K562 (cell line): ENCODE data around the gene ASCC1. TPM values are rescaled to one million over a fixed set of nuclear protein-coding genes. Genes with fewer than 3 reads are reported as not detected.

Experiments used
- ATAC-seq: fragments of 200-7000 bp; cut with Tn5 transposase; 3 replicates; pipeline ENCODE4 v1.9.1; 2020; ENCODE audit warnings: moderate library complexity
- BruUV-seq: library from RNA; stranded (reverse); fragments of 400-500 nt; replicated peaks from 2 replicates; lab custom pipeline; 2021; lab: Mats Ljungman, UMichigan
- CTCF ChIA-PET: fragments of 300-600 bp; formaldehyde crosslinking; extraction: SDS; loops from one replicate; lab custom pipeline; 2021; ENCODE audit warnings: low intra/inter-chr PET ratio; lab: Yijun Ruan, JAX
- POLR2A ChIA-PET: fragments of 300-600, 350-650 bp; sonication (Branson Sonifier 250); formaldehyde crosslinking; extraction: SDS; loops from one replicate; lab custom pipeline; 2021; ENCODE audit warnings: antibody characterized with exemption, inconsistent platforms; lab: Yijun Ruan, JAX
- DNase-seq, 4 experiments: peaks; one replicate each; pipeline versions ENCODE4 v3.0.0 to v3.0.0-alpha.2; 2011 to 2018; ENCODE audit warnings: low spot score in 3 of 4, mixed read lengths in 3 of 4; ENCODE audit errors: extremely low read depth in 1 of 4
- FAIRE-seq: peaks from 2 replicates; lab custom pipeline; 2011; peaks lifted over from hg19 to GRCh38; lab: Jason Lieb, UNC
- H2AFZ ChIP-seq: 2 replicates; pipeline ENCODE4 v1.6.0; 2011; ENCODE audit warnings: low read depth, low read length, control low read depth, inconsistent platforms
- H3K27ac ChIP-seq: fragments of 200-600 bp; 3 replicates; pipeline ENCODE4 v1.8.0; 2011; ENCODE audit warnings: low read depth, mild to moderate bottlenecking, control low read depth, inconsistent platforms, low read length, moderate library complexity, mixed read lengths; ENCODE audit errors: extremely low read depth
- H3K27me3 ChIP-seq, 2 experiments: fragments of 300-600 bp in 1 of 2; 2 replicates in 1 of 2; 3 replicates in 1 of 2; pipeline versions ENCODE4 v1.6.0 to v1.8.0; 2011; ENCODE audit warnings: inconsistent platforms in 2 of 2, low read length in 2 of 2, mild to moderate bottlenecking in 1 of 2, mixed read lengths in 1 of 2, moderate library complexity in 1 of 2; ENCODE audit not compliant: control insufficient read depth in 2 of 2, insufficient read depth in 2 of 2
- H3K36me3 ChIP-seq: fragments of 300-600 bp; 3 replicates; pipeline ENCODE4 v1.8.0; 2011; ENCODE audit warnings: mild to moderate bottlenecking, low read length, inconsistent platforms; ENCODE audit not compliant: control insufficient read depth, insufficient read depth
- H3K4me1 ChIP-seq, 2 experiments: fragments of 200-600 bp in 1 of 2; replicated peaks in 1 of 2; 2 replicates in 1 of 2; 3 replicates in 1 of 2; pipeline versions ENCODE4 v1.5.1 to v1.8.0; 2011; ENCODE audit warnings: inconsistent platforms in 2 of 2, low read length in 2 of 2, mild to moderate bottlenecking in 1 of 2, mixed read lengths in 1 of 2, moderate library complexity in 1 of 2; ENCODE audit not compliant: control insufficient read depth in 2 of 2, insufficient read depth in 2 of 2
- H3K4me2 ChIP-seq: 2 replicates; pipeline ENCODE4 v1.6.1; 2011; ENCODE audit warnings: low read length, control low read depth, inconsistent platforms, mixed read lengths; ENCODE audit not compliant: insufficient read depth
- H3K4me3 ChIP-seq: fragments of 200-600 bp; sonication (generic), shearing (Covaris generic); 2 replicates; pipeline ENCODE4 v1.5.1; 2016; ENCODE audit warnings: control low read depth, inconsistent platforms
- H3K79me2 ChIP-seq: fragments of 200-600 bp; 3 replicates; pipeline ENCODE4 v1.8.0; 2011; ENCODE audit warnings: low read length, inconsistent platforms; ENCODE audit not compliant: control insufficient read depth, insufficient read depth
- H3K9ac ChIP-seq, 2 experiments: 2 replicates each; pipeline versions ENCODE4 v1.6.0 to v1.6.1; 2011; ENCODE audit warnings: low read depth in 2 of 2, low read length in 2 of 2, control low read depth in 1 of 2, inconsistent platforms in 1 of 2, mild to moderate bottlenecking in 1 of 2, mixed read lengths in 1 of 2; ENCODE audit not compliant: insufficient read depth in 1 of 2
- H3K9me1 ChIP-seq: one replicate; pipeline ENCODE4 v1.6.0; 2011; ENCODE audit warnings: inconsistent platforms, mild to moderate bottlenecking, low read length, moderate library complexity; ENCODE audit not compliant: control insufficient read depth, insufficient read depth
- H3K9me3 ChIP-seq: replicated peaks from 2 replicates; pipeline ENCODE4 v1.5.1; 2011; ENCODE audit warnings: low read depth, low read length, inconsistent platforms; ENCODE audit not compliant: control insufficient read depth, insufficient read depth
- H4K20me1 ChIP-seq: replicated peaks from 2 replicates; pipeline ENCODE4 v1.6.1; 2011; ENCODE audit warnings: low read length, inconsistent platforms, mixed read lengths; ENCODE audit not compliant: control insufficient read depth, insufficient read depth
- C11orf30 ChIP-seq: fragments of 450-650 bp; IDR thresholded peaks from 2 replicates; pipeline ENCODE4 v1.6.1; 2016; ENCODE audit warnings: low read depth, mild to moderate bottlenecking
- GTF2E2 ChIP-seq: fragments of 200-800 bp; sonication (Bioruptor generic); IDR thresholded peaks from 2 replicates; pipeline ENCODE4 v1.6.1; 2016; ENCODE audit warnings: missing genetic modification characterization, missing compliant biosample characterization
- HDGF ChIP-seq: fragments of 450-650 bp; IDR thresholded peaks from 2 replicates; pipeline ENCODE4 v1.6.1; 2016
- MAFG ChIP-seq: fragments of 450-650 bp; conservative IDR thresholded peaks from 2 replicates; pipeline ENCODE4 v1.6.1; 2016; ENCODE audit warnings: missing genetic modification characterization, missing compliant biosample characterization
- MCM7 ChIP-seq, 2 experiments: fragments of 450-650 bp; IDR thresholded peaks; 2 replicates each; pipeline ENCODE4 v1.6.1; 2016 to 2018
- RUNX1 ChIP-seq: sonication (generic); IDR thresholded peaks from 2 replicates; pipeline ENCODE4 v1.6.1; 2016; ENCODE audit warnings: antibody characterized with exemption, low read depth
- ZFX ChIP-seq: sonication (generic); formaldehyde crosslinking; IDR thresholded peaks from 2 replicates; pipeline ENCODE4 v1.8.0; 2022; ENCODE audit warnings: mild to moderate bottlenecking, missing genetic modification reagents, moderate library complexity
- ZNF316 ChIP-seq: fragments of 450-650 bp; IDR thresholded peaks from 2 replicates; pipeline ENCODE4 v1.6.1; 2016
- ZNF551 ChIP-seq: fragments of 250-450 bp; sonication (Bioruptor Pico); IDR thresholded peaks from 2 replicates; pipeline ENCODE4 v1.5.0; 2021; ENCODE audit warnings: mild to moderate bottlenecking, moderate library complexity
- ZNF766 ChIP-seq: fragments of 200-800 bp; sonication (Bioruptor generic); conservative IDR thresholded peaks from 2 replicates; pipeline ENCODE4 v1.6.1; 2016; ENCODE audit warnings: missing genetic modification characterization, missing compliant biosample characterization
- WGBS: fragments of 100-300 bp; shearing (Covaris generic); methylation state at CpG from one replicate; pipeline ENCODE4 v1.1.6; 2016; ENCODE audit warnings: low coverage, mixed read lengths; ENCODE audit not compliant: insufficient coverage; ENCODE audit errors: missing lambda C conversion rate; 5-methylcytosine and 5-hydroxymethylcytosine counted together
- in situ Hi-C: fragments of 300-500 bp; cut with MboI; formaldehyde crosslinking; loops from 4 replicates; pipeline ENCODE4 v1.15.0; 2018; ENCODE audit warnings: inconsistent platforms, mixed read lengths
- intact Hi-C: fragments of 100-400 bp; cut with micrococcal nuclease; formaldehyde crosslinking; loops from 2 replicates; pipeline ENCODE4 v1.14.2; 2022
- polyA plus RNA-seq, 8 experiments: library from polyadenylated mRNA; depleted of rRNA in 4 of 8; stranded (reverse) in 5 of 8; unstranded in 3 of 8; fragments of >200 nt; fragmentation: Nextera tagmentation in 2 of 8; fragmentation: Illumina TruSeq in 1 of 8; extraction: Ambion mirVana in 2 of 8; extraction: Trizol in 1 of 8; gene quantifications; 2 replicates each; pipeline versions ENCODE4 v1.2.1 to v1.2.3, GENCODE V29; 2011 to 2014; ENCODE audit warnings: inconsistent platforms in 1 of 8, missing spikeins in 1 of 8
- total RNA-seq, 7 experiments: library from RNA; depleted of rRNA in 6 of 7; stranded (reverse); fragments of >200 nt in 6 of 7; fragmentation: Illumina TruSeq in 2 of 7; extraction: Trizol in 2 of 7; gene quantifications; 2 replicates each; pipeline versions ENCODE4 v1.2.1 to v1.2.3, GENCODE V29; 2011 to 2021; ENCODE audit warnings: low replicate concordance in 1 of 7
- TF ChIP-seq, protein P1 (sequence below): fragments of 250-450 bp; sonication (Bioruptor Pico); IDR thresholded peaks from 2 replicates; pipeline ENCODE4 v1.5.0; 2021
- TF ChIP-seq, protein P2 (sequence below): IDR thresholded peaks from 2 replicates; pipeline ENCODE4 v1.6.1; 2016; ENCODE audit warnings: missing genetic modification characterization, missing compliant biosample characterization
- TF ChIP-seq, protein P3 (sequence below): fragments of 250-450 bp; sonication (Bioruptor Pico); IDR thresholded peaks from 2 replicates; pipeline ENCODE4 v1.5.0; 2022; ENCODE audit warnings: mild to moderate bottlenecking

Gene ASCC1
- total and polyA plus RNA-seq, 9 of the 15 experiments (the other 6 are each of a cell fraction or from before 2014, with no cell fraction given) = 31.7 to 73.3 (median 52.8) TPM

- 0 out of 2 replicates have a peak, but pooled peaks have one; percentile 25 for TF ChIP-seq RUNX1
- no peak for TF ChIP-seq ZNF551 (CRISPR knock-in tag)
- TF ChIP-seq, protein P1, sequence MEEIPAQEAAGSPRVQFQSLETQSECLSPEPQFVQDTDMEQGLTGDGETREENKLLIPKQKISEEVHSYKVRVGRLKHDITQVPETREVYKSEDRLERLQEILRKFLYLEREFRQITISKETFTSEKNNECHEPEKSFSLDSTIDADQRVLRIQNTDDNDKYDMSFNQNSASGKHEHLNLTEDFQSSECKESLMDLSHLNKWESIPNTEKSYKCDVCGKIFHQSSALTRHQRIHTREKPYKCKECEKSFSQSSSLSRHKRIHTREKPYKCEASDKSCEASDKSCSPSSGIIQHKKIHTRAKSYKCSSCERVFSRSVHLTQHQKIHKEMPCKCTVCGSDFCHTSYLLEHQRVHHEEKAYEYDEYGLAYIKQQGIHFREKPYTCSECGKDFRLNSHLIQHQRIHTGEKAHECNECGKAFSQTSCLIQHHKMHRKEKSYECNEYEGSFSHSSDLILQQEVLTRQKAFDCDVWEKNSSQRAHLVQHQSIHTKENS (CRISPR knock-in tag) = no peak
Measured at GRCh38 chr10:72257051-72257892, 41.2 kb upstream of the ASCC1 start (continued).

GRCh38 chr10:72255977-72256729 is 40.1 kb upstream of the ASCC1 start:
- FAIRE-seq (no peak), DNase-seq (no peak), ATAC-seq (no peak)
- no peak overlapping the region for H2AFZ ChIP-seq
- H4K20me1 ChIP-seq = no peaks in the 10 kb centered on the region
- no peak overlapping the region for H3K9ac ChIP-seq
- WGBS = 93% methylated on average over 6 of the region's 6 CpGs
- H3K79me2 ChIP-seq = no peaks in the 10 kb centered on the region
- H3K9me1 ChIP-seq = no peaks in the 10 kb centered on the region
- no peaks in the 10 kb centered on the region for H3K9me3 ChIP-seq
- in situ Hi-C loops (no loop called here), intact Hi-C loops (no loop called here)
- no peak overlapping the region for H3K4me2 ChIP-seq
- H3K36me3 ChIP-seq = no peaks in the 10 kb centered on the region
- BruUV-seq = no TSS peak
- H3K4me3 ChIP-seq = no peak overlapping the region
- H3K4me1 ChIP-seq = peaks cover 32 to 48% of the 10 kb centered on the region in 2 experiments
- H3K27ac ChIP-seq = no peak overlapping the region
- H3K27me3 ChIP-seq = no peaks in the 10 kb centered on the region
- POLR2A ChIA-PET = interaction anchor here (2.5 to 15.0 kb wide), 2 partner anchors 19 to 66 kb away, joined by 16 to 277 read pairs; partner anchors contain the start of gene DDIT4
- CTCF ChIA-PET = interaction anchor here (1.6 kb wide), 1 partner anchor 81 kb away, joined by 7 read pairs; no protein-coding TSS in a partner anchor
- no peak for TF ChIP-seq MCM7 (IDR thresholded peaks at IDR 0.05)
- no peak for TF ChIP-seq ZNF766
- TF ChIP-seq ZFX (CRISPR knock-in tag) = peak; percentile 23; the same call in 1 of the 2 replicates
- 0 out of 2 replicates have a peak, but pooled peaks have one; percentile 20 for TF ChIP-seq HDGF
- peak; percentile 97 for TF ChIP-seq ZNF316
- TF ChIP-seq GTF2E2 (tag) = peak; percentile 28; the same call in 1 of the 2 replicates
- TF ChIP-seq MAFG = peak; percentile 83
- TF ChIP-seq, protein P2, sequence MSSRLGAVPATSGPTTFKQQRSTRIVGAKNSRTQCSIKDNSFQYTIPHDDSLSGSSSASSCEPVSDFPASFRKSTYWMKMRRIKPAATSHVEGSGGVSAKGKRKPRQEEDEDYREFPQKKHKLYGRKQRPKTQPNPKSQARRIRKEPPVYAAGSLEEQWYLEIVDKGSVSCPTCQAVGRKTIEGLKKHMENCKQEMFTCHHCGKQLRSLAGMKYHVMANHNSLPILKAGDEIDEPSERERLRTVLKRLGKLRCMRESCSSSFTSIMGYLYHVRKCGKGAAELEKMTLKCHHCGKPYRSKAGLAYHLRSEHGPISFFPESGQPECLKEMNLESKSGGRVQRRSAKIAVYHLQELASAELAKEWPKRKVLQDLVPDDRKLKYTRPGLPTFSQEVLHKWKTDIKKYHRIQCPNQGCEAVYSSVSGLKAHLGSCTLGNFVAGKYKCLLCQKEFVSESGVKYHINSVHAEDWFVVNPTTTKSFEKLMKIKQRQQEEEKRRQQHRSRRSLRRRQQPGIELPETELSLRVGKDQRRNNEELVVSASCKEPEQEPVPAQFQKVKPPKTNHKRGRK (tag) = peak; percentile 29; the same call in 1 of the 2 replicates
- peak; percentile 93 for TF ChIP-seq C11orf30
- TF ChIP-seq, protein P3, sequence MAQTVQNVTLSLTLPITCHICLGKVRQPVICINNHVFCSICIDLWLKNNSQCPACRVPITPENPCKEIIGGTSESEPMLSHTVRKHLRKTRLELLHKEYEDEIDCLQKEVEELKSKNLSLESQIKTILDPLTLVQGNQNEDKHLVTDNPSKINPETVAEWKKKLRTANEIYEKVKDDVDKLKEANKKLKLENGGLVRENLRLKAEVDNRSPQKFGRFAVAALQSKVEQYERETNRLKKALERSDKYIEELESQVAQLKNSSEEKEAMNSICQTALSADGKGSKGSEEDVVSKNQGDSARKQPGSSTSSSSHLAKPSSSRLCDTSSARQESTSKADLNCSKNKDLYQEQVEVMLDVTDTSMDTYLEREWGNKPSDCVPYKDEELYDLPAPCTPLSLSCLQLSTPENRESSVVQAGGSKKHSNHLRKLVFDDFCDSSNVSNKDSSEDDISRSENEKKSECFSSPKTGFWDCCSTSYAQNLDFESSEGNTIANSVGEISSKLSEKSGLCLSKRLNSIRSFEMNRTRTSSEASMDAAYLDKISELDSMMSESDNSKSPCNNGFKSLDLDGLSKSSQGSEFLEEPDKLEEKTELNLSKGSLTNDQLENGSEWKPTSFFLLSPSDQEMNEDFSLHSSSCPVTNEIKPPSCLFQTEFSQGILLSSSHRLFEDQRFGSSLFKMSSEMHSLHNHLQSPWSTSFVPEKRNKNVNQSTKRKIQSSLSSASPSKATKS (CRISPR knock-in tag) = no peak
